HepG2 (cell line): Measurements from ENCODE around the gene ECE2. TPM values are rescaled to one million over a fixed set of nuclear protein-coding genes. Genes with fewer than 3 reads are reported as not detected.

Source experiments
- BATF2 ChIP-seq: sonication (generic); formaldehyde crosslinking; IDR thresholded peaks from 2 replicates; pipeline ENCODE4 v1.8.0; 2022; ENCODE audit warnings: mild to moderate bottlenecking, missing genetic modification reagents, moderate library complexity
- CEBPB ChIP-seq: IDR thresholded peaks from 2 replicates; pipeline ENCODE4 v1.6.1; 2011; ENCODE audit warnings: low read depth, low read length, improper control_type of control experiment, borderline replicate concordance
- FOXO1 ChIP-seq: sonication (generic); formaldehyde crosslinking; IDR thresholded peaks from 2 replicates; pipeline ENCODE4 v1.4.0; 2020; ENCODE audit warnings: missing genetic modification reagents
- FOXP4 ChIP-seq: sonication (generic); formaldehyde crosslinking; IDR thresholded peaks from 2 replicates; pipeline ENCODE4 v1.4.0; 2020; ENCODE audit warnings: missing genetic modification reagents
- GMEB1 ChIP-seq: sonication (generic); formaldehyde crosslinking; IDR thresholded peaks from 2 replicates; pipeline ENCODE4 v1.5.1; 2020; ENCODE audit warnings: missing genetic modification reagents, mild to moderate bottlenecking, borderline replicate concordance
- MED1 ChIP-seq: sonication (generic); formaldehyde crosslinking; IDR thresholded peaks from 2 replicates; pipeline ENCODE4 v1.4.0; 2020; ENCODE audit warnings: missing genetic modification reagents
- NFIB ChIP-seq: sonication (generic); formaldehyde crosslinking; IDR thresholded peaks from 2 replicates; pipeline ENCODE4 v1.9.0; 2021; ENCODE audit warnings: missing genetic modification reagents, mild to moderate bottlenecking, borderline replicate concordance
- RERE ChIP-seq: IDR thresholded peaks from 2 replicates; pipeline ENCODE4 v1.6.1; 2016; ENCODE audit warnings: low read depth, missing genetic modification reagents, missing compliant biosample characterization
- SNRNP70 ChIP-seq: fragments of 200-400 bp; formaldehyde crosslinking; IDR thresholded peaks from 2 replicates; pipeline ENCODE4 v1.6.1; 2017; ENCODE audit warnings: mild to moderate bottlenecking, low read depth, low read length, moderate library complexity
- ZBTB1 ChIP-seq: sonication (generic); formaldehyde crosslinking; IDR thresholded peaks from 2 replicates; pipeline ENCODE4 v1.4.0; 2020; ENCODE audit warnings: missing genetic modification reagents, borderline replicate concordance
- ZBTB14 ChIP-seq: sonication (generic); formaldehyde crosslinking; IDR thresholded peaks from 2 replicates; pipeline ENCODE4 v1.4.0; 2020; ENCODE audit warnings: missing genetic modification reagents
- ZMYM3 ChIP-seq: sonication (generic); formaldehyde crosslinking; IDR thresholded peaks from 2 replicates; pipeline ENCODE4 v1.5.1; 2020; ENCODE audit warnings: mild to moderate bottlenecking, missing genetic modification reagents
- ZNF260 ChIP-seq: sonication (generic); formaldehyde crosslinking; IDR thresholded peaks from 2 replicates; pipeline ENCODE4 v1.4.0; 2020; ENCODE audit warnings: missing genetic modification reagents, low read depth, mild to moderate bottlenecking, borderline replicate concordance
- ZNF552 ChIP-seq: sonication (generic); formaldehyde crosslinking; IDR thresholded peaks from 2 replicates; pipeline ENCODE4 v1.9.0; 2022; ENCODE audit warnings: missing genetic modification reagents, mild to moderate bottlenecking, borderline replicate concordance
- ZNF775 ChIP-seq: sonication (generic); formaldehyde crosslinking; IDR thresholded peaks from 2 replicates; pipeline ENCODE4 v1.4.0; 2020; ENCODE audit warnings: missing genetic modification reagents, mild to moderate bottlenecking, moderate library complexity, borderline replicate concordance
- polyA plus RNA-seq, 8 experiments: library from polyadenylated mRNA; depleted of rRNA in 3 of 8; stranded (reverse) in 7 of 8; unstranded in 1 of 8; fragments of >200 nt; fragmentation: Illumina TruSeq in 4 of 8; extraction: Trizol in 4 of 8; gene quantifications; 2 replicates each; pipeline versions ENCODE4 v1.2.1 to v1.2.3, GENCODE V29; 2011 to 2016; ENCODE audit warnings: low read depth in 4 of 8, missing spikeins in 1 of 8, mixed read lengths in 1 of 8; ENCODE audit not compliant: insufficient read depth in 1 of 8
- total RNA-seq, 5 experiments: library from RNA; depleted of rRNA; stranded (reverse); fragments of >200 nt; fragmentation: Illumina TruSeq; extraction: Trizol; gene quantifications; 2 replicates each; pipeline ENCODE4 v1.2.3, GENCODE V29; 2016; ENCODE audit warnings: low read depth in 1 of 5

The ECE2 gene
- total and polyA plus RNA-seq, 2 of the 13 experiments (the other 11 are each of a cell fraction or from before 2014, with no cell fraction given): not detected

- TF ChIP-seq CEBPB (no peak), SNRNP70 (no peak), ZNF260 (CRISPR knock-in tag) (peak; percentile 85; the same call in 1 of the 2 replicates), ZMYM3 (CRISPR knock-in tag) (0 out of 2 replicates have a peak, but pooled peaks have one; percentile 61), ZBTB1 (CRISPR knock-in tag) (no peak), MED1 (peak; percentile 94), ZBTB14 (peak; percentile 55), GMEB1 (CRISPR knock-in tag) (peak; percentile 71; the same call in 1 of the 2 replicates), FOXO1 (peak; percentile 87), NFIB (CRISPR knock-in tag) (peak; percentile 76; the same call in 1 of the 2 replicates), BATF2 (CRISPR knock-in tag) (no peak; the same call in 1 of the 2 replicates), ZNF552 (peak; percentile 94), ZNF775 (CRISPR knock-in tag) (0 out of 2 replicates have a peak, but pooled peaks have one; percentile 73), RERE (CRISPR knock-in tag) (peak; percentile 63), FOXP4 (CRISPR knock-in tag) (peak; percentile 80)
Measured at GRCh38 chr3:184241447-184242296, 34.1 kb upstream of the ECE2 start (continued).
